Hematopoietic multipotent progenitor cell treated with erythropoietin and hydrocortisone succinate and interleukin-3 and kit ligand, for 17 days (in vitro differentiated cells): Measurements from ENCODE around the gene KIT.
A peak's percentile ranks its signal among the peaks of the same experiment; 100 is the strongest.

Experiments used
- DNase-seq: peaks from one replicate; pipeline ENCODE4 v3.0.0-alpha.2; 2015; ENCODE audit warnings: low spot score

The KIT gene

GRCh38 chr4:54661169-54661568 is 3.4 kb downstream of the KIT start:
- DNase-seq, result no peak

GRCh38 chr4:54661686-54662085 is 3.9 kb downstream of the KIT start:
- DNase-seq, result no peak

- no peak for DNase-seq
Observed at GRCh38 chr4:54662123-54662522, 4.4 kb downstream of the KIT start.

- no peak for DNase-seq
Observed at GRCh38 chr4:54662901-54663585, 5.3 kb downstream of the KIT start.

- no peak for DNase-seq
Observed at GRCh38 chr4:54664400-54664799, 6.6 kb downstream of the KIT start.

- no peak for DNase-seq
Observed at GRCh38 chr4:54668014-54668611, 10.4 kb downstream of the KIT start.

GRCh38 chr4:54669831-54670230 is 12.1 kb downstream of the KIT start:
- no peak for DNase-seq

GRCh38 chr4:54675721-54676461 is 18.1 kb downstream of the KIT start:
- no peak for DNase-seq

GRCh38 chr4:54676658-54677057 is 18.9 kb downstream of the KIT start:
- no peak for DNase-seq

- DNase-seq, result no peak
Observed at GRCh38 chr4:54677416-54677815, 19.7 kb downstream of the KIT start.

GRCh38 chr4:54677853-54678650 is 20.3 kb downstream of the KIT start:
- no peak for DNase-seq

GRCh38 chr4:54678826-54679225 is 21.1 kb downstream of the KIT start:
- DNase-seq, result no peak

GRCh38 chr4:54679813-54680212 is 22.1 kb downstream of the KIT start:
- no peak for DNase-seq

- DNase-seq, result peak; percentile 31
Observed at GRCh38 chr4:54683616-54684346, 26.0 kb downstream of the KIT start.

GRCh38 chr4:54685810-54686209 is 28.1 kb downstream of the KIT start:
- DNase-seq, result no peak

GRCh38 chr4:54687887-54688841 is 30.4 kb downstream of the KIT start:
- DNase-seq, result no peak

- DNase-seq, result no peak
Observed at GRCh38 chr4:54695337-54695736, 37.6 kb downstream of the KIT start.

GRCh38 chr4:54695788-54696187 is 38.0 kb downstream of the KIT start:
- DNase-seq, result no peak

GRCh38 chr4:54696649-54697048 is 38.9 kb downstream of the KIT start:
- no peak for DNase-seq

GRCh38 chr4:54700986-54701385 is 43.2 kb downstream of the KIT start:
- DNase-seq, result no peak

- no peak for DNase-seq
Observed at GRCh38 chr4:54703182-54703581, 45.4 kb downstream of the KIT start.
